Activated T-helper 2 cell treated with anti-CD3 and anti-CD28 coated beads, Interferon-gamma antibody, Interleukin-2, Interleukin-4, amounts not matched to agents 10 μg/mL and 5 μg/mL and 100 μg/mL, durations not matched to agents 14 hours and 24 hours and 36 hours (primary cell): ENCODE data around the gene ZMYND8. TPM values are rescaled to one million over a fixed set of nuclear protein-coding genes. Genes with fewer than 3 reads are reported as not detected.
"Not testable (repeated sequence)": the region's sequence is repeated elsewhere in the genome, so short reads cannot be mapped to it uniquely, and the experiment has no call there.

ENCODE experiments used
- DNase-seq: peaks from one replicate; pipeline ENCODE4 v3.0.0; 2021; ENCODE audit warnings: low spot score
- H3K27ac Mint-ChIP-seq: one replicate; pipeline ENCODE4 v1.8.0; 2021; ENCODE audit warnings: mixed read lengths
- H3K27me3 Mint-ChIP-seq: one replicate; pipeline ENCODE4 v1.8.0; 2021; ENCODE audit warnings: low read depth, mixed read lengths
- H3K36me3 Mint-ChIP-seq: one replicate; pipeline ENCODE4 v1.8.0; 2021; ENCODE audit warnings: low read depth, mixed read lengths
- H3K4me1 Mint-ChIP-seq: one replicate; pipeline ENCODE4 v1.8.0; 2021; ENCODE audit warnings: low read depth, mixed read lengths
- H3K4me3 Mint-ChIP-seq: one replicate; pipeline ENCODE4 v1.8.0; 2021; ENCODE audit warnings: low read depth, mild to moderate bottlenecking, moderate library complexity, mixed read lengths
- H3K9me3 Mint-ChIP-seq: one replicate; pipeline ENCODE4 v1.8.0; 2021; ENCODE audit warnings: mixed read lengths
- intact Hi-C: fragments of 100-400 bp; cut with micrococcal nuclease; formaldehyde crosslinking; loops from one replicate; pipeline ENCODE4 v1.15.1; 2023
- total RNA-seq: library from RNA; stranded (reverse); gene quantifications from 2 replicates; pipeline ENCODE4 v1.2.3, GENCODE V29; 2022

ZMYND8 gene
- total RNA-seq, 1 donor from 2014 or later, result 46.7 TPM

DNA sequence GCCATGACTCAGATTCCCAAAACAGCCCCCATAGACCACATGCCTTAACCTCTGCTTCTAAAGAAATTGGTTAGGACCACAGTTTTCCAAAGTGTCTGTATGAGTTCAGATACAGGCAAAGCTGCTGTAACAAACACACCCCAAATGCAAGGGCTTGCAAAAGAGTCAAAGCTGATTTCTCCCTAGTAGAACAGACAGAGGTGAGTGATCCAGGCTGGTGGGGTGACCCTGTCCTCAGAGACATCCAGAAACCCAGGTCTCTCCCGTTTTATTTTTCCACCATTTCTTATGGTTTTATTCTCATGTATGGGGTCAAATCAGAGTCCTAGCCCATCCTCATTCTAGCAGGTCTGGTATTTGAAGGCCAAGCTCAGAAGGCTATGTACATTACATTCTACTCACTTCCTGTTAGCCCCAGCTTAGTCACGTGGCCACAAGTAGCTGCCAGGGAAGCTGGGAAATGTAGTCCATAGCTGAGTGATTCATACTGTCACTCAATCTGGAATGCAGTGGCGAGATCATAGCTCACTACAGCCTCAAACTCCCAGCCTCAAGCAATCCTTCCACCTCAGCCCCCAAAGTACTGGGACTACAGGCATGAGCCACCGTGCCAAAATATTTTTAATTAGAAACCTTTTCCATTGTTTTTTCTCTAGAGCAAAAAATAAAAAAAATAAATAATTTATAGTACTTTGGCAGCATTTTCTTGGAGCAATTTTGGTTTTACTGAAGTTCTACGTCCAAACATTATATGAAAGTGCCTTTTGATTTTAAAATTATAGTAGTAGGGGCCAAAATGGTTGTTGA lies 175.2 kb downstream of the ZMYND8 start:
- no peak for DNase-seq
- H3K27ac Mint-ChIP-seq, result no peak overlapping the region
- H3K27me3 Mint-ChIP-seq, result no peaks in the 10 kb centered on the region
- H3K4me1 Mint-ChIP-seq, result peaks cover 7% of the 10 kb centered on the region
- no peaks in the 10 kb centered on the region for H3K9me3 Mint-ChIP-seq
- H3K4me3 Mint-ChIP-seq, result no peak overlapping the region
- intact Hi-C loops, result no loop called here
- no peaks in the 10 kb centered on the region for H3K36me3 Mint-ChIP-seq

DNA sequence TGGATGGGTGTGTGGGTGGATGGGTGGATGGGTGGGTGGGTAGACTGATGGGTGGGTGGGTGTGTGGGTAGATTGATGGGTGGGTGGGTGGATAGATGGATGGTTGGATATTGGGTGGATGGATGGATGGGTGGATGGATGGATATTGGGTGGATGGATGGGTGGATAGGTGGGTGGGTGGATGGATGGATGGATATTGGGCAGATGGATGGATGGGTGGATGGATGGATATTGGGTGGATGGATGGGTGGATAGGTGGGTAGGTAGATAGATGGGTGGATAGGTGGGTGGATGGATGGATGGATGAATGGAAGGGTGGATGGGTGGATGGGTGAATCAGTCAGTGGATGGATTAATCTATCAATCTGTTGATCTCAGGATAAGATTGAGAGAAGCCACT lies 177.2 kb downstream of the ZMYND8 start:
- H3K9me3 Mint-ChIP-seq, result no peaks in the 10 kb centered on the region
- intact Hi-C loops, result no loop called here
- peaks cover 2% of the 10 kb centered on the region for H3K4me1 Mint-ChIP-seq
- DNase-seq, result no peak
- H3K27ac Mint-ChIP-seq, result no peak overlapping the region
- H3K36me3 Mint-ChIP-seq, result no peaks in the 10 kb centered on the region
- H3K27me3 Mint-ChIP-seq, result peaks cover 3% of the 10 kb centered on the region
- H3K4me3 Mint-ChIP-seq, result no peak overlapping the region

DNA sequence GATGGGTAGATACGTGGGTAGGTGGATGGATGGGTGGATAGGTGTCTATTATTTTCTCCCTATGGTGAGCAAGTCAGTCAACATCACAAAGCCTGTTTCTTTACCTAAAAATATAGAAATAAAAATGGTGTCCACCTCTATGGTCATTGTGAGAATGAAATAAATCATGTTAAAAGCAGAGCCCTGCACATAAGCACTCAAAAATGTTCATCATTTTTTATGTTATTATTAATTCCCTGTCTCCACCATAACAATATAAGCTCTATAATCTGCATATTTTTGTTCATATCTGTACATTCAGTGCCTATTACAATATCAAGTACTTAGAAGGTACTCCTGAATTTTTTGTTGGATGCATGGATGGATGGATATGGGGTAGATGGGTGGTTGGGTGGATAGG lies 177.6 kb downstream of the ZMYND8 start:
- Mint-ChIP-seq H3K27me3 (peaks cover 3% of the 10 kb centered on the region), H3K4me3 (no peak overlapping the region), H3K36me3 (no peaks in the 10 kb centered on the region), H3K9me3 (no peaks in the 10 kb centered on the region), H3K27ac (no peak overlapping the region), H3K4me1 (peaks cover 2% of the 10 kb centered on the region)
- DNase-seq, result no peak
- intact Hi-C loops, result no loop called here

DNA sequence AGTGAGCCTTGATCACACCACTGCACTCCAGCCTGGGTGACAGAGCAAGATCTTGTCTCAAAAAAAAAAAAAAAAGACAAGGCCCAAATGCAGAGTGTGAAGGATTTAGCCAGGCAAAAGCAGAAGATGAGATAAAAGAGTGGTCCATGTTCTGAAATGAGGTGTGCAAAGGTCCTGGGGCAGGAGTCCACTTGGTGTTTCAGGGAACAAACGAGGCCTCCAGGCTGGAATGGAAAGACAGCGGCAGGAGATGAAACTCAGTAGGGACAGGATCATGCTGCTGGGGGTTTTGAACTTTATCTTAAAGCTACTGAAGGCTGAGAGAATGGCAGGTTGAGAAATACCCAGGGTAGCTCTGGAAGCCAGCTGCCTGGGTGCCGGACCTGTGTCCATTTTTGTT lies 178.2 kb downstream of the ZMYND8 start:
- H3K9me3 Mint-ChIP-seq, result no peaks in the 10 kb centered on the region
- no peak overlapping the region for H3K27ac Mint-ChIP-seq
- intact Hi-C loops, result no loop called here
- no peak for DNase-seq
- peaks cover 2% of the 10 kb centered on the region for H3K4me1 Mint-ChIP-seq
- peaks cover 3% of the 10 kb centered on the region for H3K27me3 Mint-ChIP-seq
- no peak overlapping the region for H3K4me3 Mint-ChIP-seq
- no peaks in the 10 kb centered on the region for H3K36me3 Mint-ChIP-seq

DNA sequence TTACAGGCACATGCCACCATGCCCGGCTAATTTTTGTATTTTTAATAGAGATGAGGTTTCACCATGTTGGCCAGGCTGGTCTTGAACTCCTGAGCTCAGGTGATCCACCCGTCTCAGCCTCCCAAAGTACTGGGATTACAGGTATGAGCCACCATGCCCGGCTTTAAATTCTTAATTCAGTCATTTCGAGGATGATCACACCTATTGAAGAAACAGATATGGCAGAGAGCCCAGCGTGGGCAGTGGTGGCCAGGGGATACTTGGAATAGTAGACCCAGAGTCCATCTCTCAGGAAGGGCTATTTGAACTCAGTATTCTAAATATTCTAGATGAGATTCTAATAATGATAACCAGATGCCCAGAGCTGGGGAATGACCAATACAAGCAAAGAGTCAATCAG lies 180.3 kb downstream of the ZMYND8 start:
- H3K4me3 Mint-ChIP-seq, H3K4me1 Mint-ChIP-seq, H3K9me3 Mint-ChIP-seq, intact Hi-C loops, H3K27ac Mint-ChIP-seq, DNase-seq, H3K27me3 Mint-ChIP-seq, H3K36me3 Mint-ChIP-seq: not testable (repeated sequence)

DNA sequence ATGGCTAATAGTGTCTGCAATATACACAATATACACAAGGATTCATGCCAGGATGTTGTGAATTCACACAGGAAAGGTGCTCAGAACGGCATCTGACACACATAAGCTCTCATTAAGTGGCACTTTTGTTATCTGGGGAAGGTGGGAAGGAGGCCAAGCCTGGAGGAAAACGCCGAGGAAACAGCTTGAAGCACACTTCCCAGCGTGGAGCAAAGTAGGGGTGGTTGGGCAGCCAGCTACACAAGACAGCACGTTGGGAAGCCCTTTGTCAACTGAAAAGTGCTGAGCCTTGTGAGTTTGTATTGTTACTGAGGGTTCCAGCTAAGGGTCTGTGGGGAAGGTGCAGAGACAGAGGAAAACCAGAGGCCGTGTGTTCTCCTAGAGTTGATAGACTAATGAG lies 181.0 kb downstream of the ZMYND8 start:
- Mint-ChIP-seq H3K4me1 (no peaks in the 10 kb centered on the region), H3K4me3 (no peak overlapping the region), H3K27me3 (peaks cover 3% of the 10 kb centered on the region), H3K27ac (no peak overlapping the region), H3K9me3 (no peaks in the 10 kb centered on the region), H3K36me3 (no peaks in the 10 kb centered on the region)
- no peak for DNase-seq
- intact Hi-C loops, result no loop called here

DNA sequence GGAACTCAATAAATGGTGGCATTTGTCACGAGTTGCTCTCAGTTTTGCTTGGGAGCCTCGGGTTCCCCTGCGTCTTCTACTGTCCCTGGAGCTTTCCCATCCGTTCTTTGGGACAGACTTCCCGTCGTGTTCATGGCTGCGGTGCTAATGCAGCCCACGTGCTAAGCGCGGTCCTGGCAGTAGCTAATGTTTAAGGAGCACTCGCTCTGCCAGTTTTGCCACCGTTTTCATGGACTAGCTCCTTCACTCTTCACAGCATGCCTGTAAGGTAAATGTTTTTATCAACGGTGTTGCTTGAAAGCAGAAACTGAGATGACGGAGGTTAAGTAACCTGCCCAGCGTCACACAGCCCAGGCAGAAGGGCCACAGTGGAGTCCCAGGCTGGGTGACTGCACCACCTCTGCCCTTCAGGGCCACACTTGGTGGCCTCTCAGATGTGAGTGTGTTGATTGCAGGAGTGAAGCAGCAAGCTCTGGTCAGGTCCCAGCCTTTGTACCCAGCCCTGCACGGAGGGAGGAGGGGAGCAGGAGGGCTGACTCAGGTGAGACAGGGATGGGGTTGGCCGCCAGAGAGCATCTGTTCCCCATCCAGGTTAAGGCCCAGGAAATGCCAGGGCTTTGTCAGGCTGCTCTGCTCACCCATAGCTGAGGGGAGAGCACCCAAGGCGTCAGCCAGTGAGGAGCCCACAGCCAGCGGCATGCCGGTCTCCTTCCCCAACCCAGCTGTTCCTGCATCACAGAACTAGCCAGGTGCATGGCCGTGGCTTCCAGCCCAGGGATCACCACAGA lies 181.8 kb downstream of the ZMYND8 start:
- no peaks in the 10 kb centered on the region for H3K9me3 Mint-ChIP-seq
- H3K27me3 Mint-ChIP-seq, result peaks cover 3% of the 10 kb centered on the region
- no peaks in the 10 kb centered on the region for H3K4me1 Mint-ChIP-seq
- no peak overlapping the region for H3K4me3 Mint-ChIP-seq
- DNase-seq, result no peak
- no peaks in the 10 kb centered on the region for H3K36me3 Mint-ChIP-seq
- no peak overlapping the region for H3K27ac Mint-ChIP-seq
- intact Hi-C loops, result no loop called here

DNA sequence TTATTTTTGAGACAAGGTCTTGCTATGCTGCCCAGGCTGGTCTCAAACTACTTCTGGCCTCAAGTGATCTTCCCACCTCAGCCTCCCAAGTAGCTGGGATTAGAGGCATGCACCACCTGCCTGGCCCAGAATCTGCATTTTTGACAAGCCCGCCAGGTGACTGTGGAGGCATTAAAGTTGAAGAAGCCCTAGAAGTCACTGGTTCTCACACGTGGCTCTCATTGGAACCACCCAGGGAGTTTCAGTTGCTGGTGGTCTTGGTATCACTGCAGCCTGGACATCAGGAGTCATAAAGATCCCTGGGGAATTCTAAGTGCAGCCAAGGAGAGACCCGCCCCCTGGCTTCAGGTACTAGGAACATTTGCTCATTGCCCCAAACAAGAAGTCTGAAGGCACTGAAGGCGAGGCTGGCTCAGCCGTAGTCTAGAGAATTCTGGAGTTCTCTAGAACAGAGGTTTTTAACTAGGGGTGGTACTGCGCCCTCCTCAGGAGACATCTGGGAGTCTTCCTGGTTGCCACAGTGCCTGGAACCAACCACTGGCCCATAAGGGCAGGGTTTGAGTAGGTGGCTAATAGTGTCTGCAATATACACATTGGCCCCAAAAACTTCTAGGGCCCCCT lies 182.8 kb downstream of the ZMYND8 start:
- Mint-ChIP-seq H3K27me3 (peaks cover 3% of the 10 kb centered on the region), H3K36me3 (no peaks in the 10 kb centered on the region)
- intact Hi-C loops, result no loop called here

DNA sequence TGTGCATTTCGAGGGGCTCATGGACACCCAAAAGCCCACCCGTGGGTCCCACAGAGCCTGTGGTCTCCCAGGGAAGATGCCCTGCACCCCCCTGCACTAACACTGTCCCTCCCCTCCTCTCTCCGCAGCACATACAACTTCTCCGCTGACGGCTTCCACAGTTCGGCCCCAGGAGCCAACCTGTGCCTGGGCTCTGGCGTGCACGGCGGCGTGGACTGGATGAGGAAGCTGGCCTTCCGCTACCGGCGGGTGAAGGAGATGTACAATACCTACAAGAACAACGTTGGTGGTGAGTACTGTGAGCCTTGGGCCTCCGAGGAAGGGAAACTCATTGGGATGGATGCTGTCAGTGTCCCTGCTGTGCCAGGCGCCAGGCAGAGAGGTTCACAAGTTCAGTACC lies 183.9 kb downstream of the ZMYND8 start:
- H3K4me1 Mint-ChIP-seq, result no peaks in the 10 kb centered on the region
- H3K27me3 Mint-ChIP-seq, result peaks cover 6% of the 10 kb centered on the region
- H3K9me3 Mint-ChIP-seq, result no peaks in the 10 kb centered on the region
- intact Hi-C loops, result no loop called here
- no peak for DNase-seq
- no peak overlapping the region for H3K27ac Mint-ChIP-seq
- H3K4me3 Mint-ChIP-seq, result no peak overlapping the region
- H3K36me3 Mint-ChIP-seq, result no peaks in the 10 kb centered on the region

More for the DNA sequence above, 182.8 kb downstream of the ZMYND8 start:
- H3K4me1 Mint-ChIP-seq, result no peaks in the 10 kb centered on the region
- no peak overlapping the region for H3K27ac Mint-ChIP-seq
- DNase-seq, result no peak
- H3K4me3 Mint-ChIP-seq, result no peak overlapping the region
- no peaks in the 10 kb centered on the region for H3K9me3 Mint-ChIP-seq

DNA sequence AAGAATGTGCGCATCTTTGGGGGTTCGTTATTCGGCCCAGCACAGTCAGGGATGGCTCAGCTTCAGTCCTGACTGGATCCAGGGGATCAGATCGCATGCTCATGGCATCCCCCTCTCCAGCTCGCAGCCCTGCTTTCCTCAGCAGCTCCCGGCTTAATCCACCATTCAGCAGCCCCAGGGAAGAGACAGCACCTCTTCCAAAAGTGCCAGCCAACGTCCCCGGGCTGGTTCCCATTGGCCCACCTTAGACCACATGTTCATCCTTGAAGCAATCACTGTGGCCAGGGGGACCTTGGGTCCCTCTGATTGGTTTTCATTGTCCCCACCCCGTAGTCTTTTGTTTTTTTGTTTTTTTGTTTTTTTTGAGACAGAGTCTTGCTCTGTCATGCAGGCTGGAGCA lies 188.7 kb downstream of the ZMYND8 start:
- H3K4me1 Mint-ChIP-seq, result no peaks in the 10 kb centered on the region
- peaks cover 2% of the 10 kb centered on the region for H3K27me3 Mint-ChIP-seq
- H3K4me3 Mint-ChIP-seq, result no peak overlapping the region
- no peaks in the 10 kb centered on the region for H3K36me3 Mint-ChIP-seq
- intact Hi-C loops, result no loop called here
- no peak for DNase-seq
- no peaks in the 10 kb centered on the region for H3K9me3 Mint-ChIP-seq
- H3K27ac Mint-ChIP-seq, result no peak overlapping the region

DNA sequence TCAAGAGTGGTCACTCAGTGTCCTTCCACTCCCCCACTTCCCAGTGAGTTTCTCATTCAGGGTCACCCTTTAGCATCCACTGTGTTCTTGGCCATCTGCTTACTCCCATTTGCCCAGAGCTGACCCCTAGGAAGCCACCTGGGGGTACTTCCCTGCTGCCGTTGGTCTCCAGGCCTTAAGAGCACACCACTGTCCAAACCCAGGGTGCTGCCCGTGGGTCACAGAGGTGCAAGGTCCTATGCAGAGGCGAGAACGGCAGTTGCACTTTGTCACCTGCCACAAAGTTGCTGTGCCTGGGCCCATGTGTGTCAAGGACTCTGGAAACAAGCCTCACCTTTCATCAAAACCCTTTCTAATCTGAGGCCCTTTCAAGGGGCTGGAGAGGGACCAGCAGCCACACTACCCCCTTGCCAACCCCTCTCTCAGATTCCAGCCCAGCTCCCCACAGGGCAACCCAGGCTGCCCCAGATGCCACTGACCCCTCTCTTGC lies 191.1 kb downstream of the ZMYND8 start:
- Mint-ChIP-seq H3K4me1 (no peaks in the 10 kb centered on the region), H3K36me3 (no peaks in the 10 kb centered on the region), H3K27ac (no peak overlapping the region), H3K27me3 (peaks cover 2% of the 10 kb centered on the region), H3K4me3 (no peak overlapping the region), H3K9me3 (no peaks in the 10 kb centered on the region)
- intact Hi-C loops, result no loop called here
- no peak for DNase-seq

DNA sequence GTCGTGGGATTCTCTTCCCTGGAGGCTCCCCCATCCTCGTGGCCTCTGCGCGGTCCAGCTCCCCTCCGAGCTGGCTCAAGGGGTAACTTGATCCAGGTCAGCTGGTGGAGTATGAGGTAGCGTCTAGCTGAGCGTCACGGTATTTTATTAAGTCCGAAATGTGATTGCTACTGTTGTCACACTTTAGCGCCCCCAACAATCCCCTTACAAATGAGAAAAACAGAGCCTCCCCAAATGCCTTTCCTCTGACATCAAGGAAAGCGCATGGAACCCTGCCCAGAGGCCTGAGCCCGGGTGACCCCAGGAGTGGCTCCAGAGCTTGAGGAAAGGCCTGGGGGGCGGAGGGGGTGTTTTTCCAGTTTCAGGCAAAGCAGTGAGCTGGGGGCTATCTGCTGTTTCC lies 192.4 kb downstream of the ZMYND8 start:
- intact Hi-C loops, result no loop called here
- Mint-ChIP-seq H3K36me3 (no peaks in the 10 kb centered on the region), H3K27me3 (peaks cover 2% of the 10 kb centered on the region), H3K4me1 (no peaks in the 10 kb centered on the region), H3K27ac (no peak overlapping the region), H3K9me3 (no peaks in the 10 kb centered on the region), H3K4me3 (no peak overlapping the region)
- no peak for DNase-seq

DNA sequence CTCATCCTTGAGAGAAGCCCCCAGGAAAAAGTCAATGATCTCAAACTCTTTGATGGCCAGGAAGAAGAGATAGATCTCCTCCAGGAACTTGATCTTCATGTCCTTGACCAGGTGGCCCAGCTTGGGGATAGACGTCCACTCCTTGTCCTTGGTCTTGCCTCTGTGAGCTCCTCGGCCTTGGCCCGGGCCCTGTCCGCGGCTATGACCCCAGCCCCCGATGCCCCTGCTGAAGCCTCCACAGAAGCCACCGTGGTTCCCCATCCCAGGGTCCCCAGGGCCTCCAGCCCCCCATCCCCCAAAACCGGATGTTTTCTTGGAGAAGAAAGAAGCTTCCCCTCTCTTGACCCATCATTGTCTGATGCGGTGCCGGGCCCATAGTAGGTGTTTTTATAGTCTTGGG lies 195.1 kb downstream of the ZMYND8 start:
- intact Hi-C loops, result no loop called here
- Mint-ChIP-seq H3K4me1 (no peaks in the 10 kb centered on the region), H3K4me3 (no peak overlapping the region), H3K9me3 (no peaks in the 10 kb centered on the region), H3K27ac (no peak overlapping the region), H3K27me3 (peaks cover 3% of the 10 kb centered on the region), H3K36me3 (no peaks in the 10 kb centered on the region)
- DNase-seq, result no peak
